HepG2 (cell line): ENCODE data around the gene LRRC27. TPM values are rescaled to one million over a fixed set of nuclear protein-coding genes. Genes with fewer than 3 reads are reported as not detected.

Source experiments
- ATAC-seq: fragments of 200-7000 bp; cut with Tn5 transposase; 3 replicates; pipeline ENCODE4 v1.9.1; 2020; ENCODE audit warnings: mild to moderate bottlenecking, moderate library complexity
- BruUV-seq: library from RNA; stranded (reverse); fragments of 400-500 nt; replicated peaks from 2 replicates; lab custom pipeline; 2021; lab: Mats Ljungman, UMichigan
- CTCF ChIA-PET: fragments of 300-600 bp; formaldehyde crosslinking; extraction: SDS; loops from one replicate; lab custom pipeline; 2021; ENCODE audit warnings: low total read pairs, inconsistent platforms, low intra/inter-chr PET ratio; lab: Yijun Ruan, JAX
- POLR2A ChIA-PET: fragments of 350-600 bp; sonication (Branson Sonifier 250); formaldehyde crosslinking; loops from one replicate; lab custom pipeline; 2020; ENCODE audit warnings: antibody characterized with exemption, inconsistent platforms; lab: Yijun Ruan, JAX
- DNase-seq: peaks from one replicate; pipeline ENCODE4 v3.0.0-alpha.2; 2015; ENCODE audit warnings: low spot score
- FAIRE-seq: peaks from 3 replicates; lab custom pipeline; 2011; peaks lifted over from hg19 to GRCh38; lab: Jason Lieb, UNC
- H2AFZ ChIP-seq: one replicate; pipeline ENCODE4 v1.6.1; 2011; ENCODE audit warnings: low read length, inconsistent platforms
- H3K27ac ChIP-seq: fragments of 300-600 bp; 3 replicates; pipeline ENCODE4 v1.8.0; 2011; ENCODE audit warnings: mixed run types, mild to moderate bottlenecking, mixed read lengths, low read length, inconsistent platforms; ENCODE audit not compliant: insufficient read depth; ENCODE audit errors: extremely low read length
- H3K27me3 ChIP-seq, 2 experiments: fragments of 200-600 bp in 1 of 2; 2 replicates in 1 of 2; 3 replicates in 1 of 2; pipeline versions ENCODE4 v1.6.0 to v1.8.0; 2011; ENCODE audit warnings: low read length in 2 of 2, mild to moderate bottlenecking in 2 of 2, moderate library complexity in 2 of 2, inconsistent platforms in 1 of 2; ENCODE audit not compliant: insufficient read depth in 2 of 2, control insufficient read depth in 1 of 2
- H3K36me3 ChIP-seq, 2 experiments: fragments of 200-600 bp in 1 of 2; replicated peaks in 1 of 2; 2 replicates in 1 of 2; 3 replicates in 1 of 2; pipeline versions ENCODE4 v1.5.1 to v1.8.0; 2011; ENCODE audit warnings: low read length in 2 of 2, inconsistent platforms in 1 of 2; ENCODE audit not compliant: insufficient read depth in 2 of 2, control insufficient read depth in 1 of 2
- H3K4me1 ChIP-seq: 2 replicates; pipeline ENCODE4 v1.5.1; 2012; ENCODE audit warnings: low read length, inconsistent platforms; ENCODE audit not compliant: insufficient read depth
- H3K4me2 ChIP-seq: 2 replicates; pipeline ENCODE4 v1.6.0; 2011; ENCODE audit warnings: low read depth, low read length, inconsistent platforms
- H3K4me3 ChIP-seq, 3 experiments: fragments of 200-600 bp in 1 of 3; sonication (generic), shearing (Covaris generic) in 1 of 3; replicated peaks in 1 of 3; 2 replicates each; pipeline ENCODE4 v1.5.1; 2011 to 2016; ENCODE audit warnings: low read length in 3 of 3, inconsistent platforms in 2 of 3, low read depth in 2 of 3, mild to moderate bottlenecking in 2 of 3, control low read depth in 1 of 3, mixed read lengths in 1 of 3; ENCODE audit not compliant: insufficient read depth in 1 of 3
- H3K79me2 ChIP-seq: one replicate; pipeline ENCODE4 v1.6.1; 2011; ENCODE audit warnings: low read length, inconsistent platforms; ENCODE audit not compliant: insufficient read depth
- H3K9ac ChIP-seq: 2 replicates; pipeline ENCODE4 v1.6.0; 2011; ENCODE audit warnings: mild to moderate bottlenecking, low read depth, low read length, inconsistent platforms; ENCODE audit not compliant: insufficient read depth
- H3K9me3 ChIP-seq: 2 replicates; pipeline ENCODE4 v1.5.1; 2012; ENCODE audit warnings: mild to moderate bottlenecking, low read length
- H4K20me1 ChIP-seq: 2 replicates; pipeline ENCODE4 v1.6.0; 2011; ENCODE audit warnings: inconsistent platforms, mild to moderate bottlenecking, low read length, moderate library complexity; ENCODE audit not compliant: insufficient read depth
- FLYWCH1 ChIP-seq: sonication (generic); formaldehyde crosslinking; IDR thresholded peaks from 2 replicates; pipeline ENCODE4 v1.8.1; 2023; ENCODE audit warnings: mild to moderate bottlenecking, missing genetic modification reagents
- HOXA7 ChIP-seq: sonication (generic); formaldehyde crosslinking; IDR thresholded peaks from 2 replicates; pipeline ENCODE4 v1.8.1; 2022; ENCODE audit warnings: mild to moderate bottlenecking, missing genetic modification reagents, moderate library complexity
- RBM39 ChIP-seq: fragments of 200-400 bp; formaldehyde crosslinking; IDR thresholded peaks from one replicate; pipeline ENCODE4 v1.6.1; 2018; ENCODE audit warnings: antibody characterized with exemption, mild to moderate bottlenecking, low read depth, low read length; ENCODE audit not compliant: poor library complexity, severe bottlenecking
- SIN3B ChIP-seq: fragments of 150-350 bp; IDR thresholded peaks from 2 replicates; pipeline ENCODE4 v1.6.1; 2014; ENCODE audit warnings: low read length
- SMARCC2 ChIP-seq: fragments of 450-650 bp; IDR thresholded peaks from 2 replicates; pipeline ENCODE4 v1.6.1; 2017; ENCODE audit warnings: antibody characterized with exemption, mild to moderate bottlenecking
- SRY ChIP-seq: sonication (generic); formaldehyde crosslinking; IDR thresholded peaks from 2 replicates; pipeline ENCODE4 v1.8.0; 2022; ENCODE audit warnings: mild to moderate bottlenecking, missing genetic modification reagents
- STAG1 ChIP-seq: sonication (generic); formaldehyde crosslinking; IDR thresholded peaks from 2 replicates; pipeline ENCODE4 v1.4.0; 2020; ENCODE audit warnings: missing genetic modification reagents
- THYN1 ChIP-seq: sonication (generic); formaldehyde crosslinking; IDR thresholded peaks from 2 replicates; pipeline ENCODE4 v1.8.1; 2023; ENCODE audit warnings: low read depth, mild to moderate bottlenecking, moderate library complexity, missing genetic modification reagents, borderline replicate concordance
- ZSCAN25 ChIP-seq: sonication (generic); formaldehyde crosslinking; IDR thresholded peaks from 2 replicates; pipeline ENCODE4 v1.8.0; 2022; ENCODE audit warnings: mild to moderate bottlenecking, missing genetic modification reagents
- WGBS: methylation state at CpG from one replicate; pipeline ENCODE4 v1.1.6; 2017; ENCODE audit warnings: low lambda C conversion rate; 5-methylcytosine and 5-hydroxymethylcytosine counted together
- in situ Hi-C: cut with HindIII; loops from 2 replicates; pipeline ENCODE4 v1.10.0; 2017; ENCODE audit warnings: low pct_unique_long_range_greater_than_20kb; ENCODE audit not compliant: extremely low pct_ligation_motif_present
- intact Hi-C: fragments of 100-400 bp; cut with micrococcal nuclease; formaldehyde crosslinking; loops from one replicate; pipeline ENCODE4 v1.10.0; 2022; ENCODE audit not compliant: unreplicated experiment
- polyA plus RNA-seq, 8 experiments: library from polyadenylated mRNA; depleted of rRNA in 3 of 8; stranded (reverse) in 7 of 8; unstranded in 1 of 8; fragments of >200 nt; fragmentation: Illumina TruSeq in 4 of 8; extraction: Trizol in 4 of 8; gene quantifications; 2 replicates each; pipeline versions ENCODE4 v1.2.1 to v1.2.3, GENCODE V29; 2011 to 2016; ENCODE audit warnings: low read depth in 4 of 8, missing spikeins in 1 of 8, mixed read lengths in 1 of 8; ENCODE audit not compliant: insufficient read depth in 1 of 8
- total RNA-seq, 5 experiments: library from RNA; depleted of rRNA; stranded (reverse); fragments of >200 nt; fragmentation: Illumina TruSeq; extraction: Trizol; gene quantifications; 2 replicates each; pipeline ENCODE4 v1.2.3, GENCODE V29; 2016; ENCODE audit warnings: low read depth in 1 of 5

LRRC27 gene
- total and polyA plus RNA-seq, 2 of the 13 experiments (the other 11 are each of a cell fraction or from before 2014, with no cell fraction given), result 4.2 to 4.6 TPM

DNA sequence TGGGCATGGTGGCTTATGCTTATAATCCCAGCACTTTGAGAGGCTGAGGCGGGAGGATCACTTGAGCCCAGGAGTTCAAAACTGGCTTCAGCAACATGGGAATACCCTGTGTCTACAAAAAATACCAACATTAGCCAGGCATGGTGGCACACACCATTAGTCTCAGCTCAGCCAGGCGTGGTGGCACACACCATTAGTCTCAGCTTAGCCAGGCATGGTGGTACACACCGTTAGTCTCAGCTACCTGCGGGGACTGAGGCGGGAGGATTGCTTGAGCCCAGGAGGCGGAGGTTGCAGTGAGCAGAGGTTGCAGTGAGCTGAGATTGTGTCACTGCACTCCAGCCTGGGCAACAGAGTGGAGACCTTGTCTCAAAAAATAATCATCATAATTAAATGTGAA, 9.0 kb downstream of the LRRC27 start:
- Histone ChIP-seq H4K20me1 (no peaks in the 10 kb centered on the region), H3K9ac (no peak overlapping the region), H2AFZ (no peak overlapping the region), H3K79me2 (no peaks in the 10 kb centered on the region), H3K4me2 (no peak overlapping the region), H3K9me3 (no peaks in the 10 kb centered on the region), H3K36me3 (peaks cover 0 to 3% of the 10 kb centered on the region in 2 experiments; a peak in 1 of 5 replicates), H3K4me3 (no peak overlapping the region), H3K27me3 (no peaks in the 10 kb centered on the region), H3K27ac (no peak overlapping the region), H3K4me1 (peaks cover 18% of the 10 kb centered on the region)
- BruUV-seq, result no TSS peak
- in situ Hi-C loops (no loop called here), intact Hi-C loops (no loop called here)
- FAIRE-seq, result no peak
- 93% methylated on average over 6 of the region's 6 CpGs for WGBS
- no peak for ATAC-seq
- ChIA-PET CTCF (no interaction called here), POLR2A (no interaction called here)
- TF ChIP-seq THYN1 (CRISPR knock-in tag) (no peak), STAG1 (CRISPR knock-in tag) (no peak), RBM39 (no peak), FLYWCH1 (CRISPR knock-in tag) (no peak), SMARCC2 (no peak), SRY (CRISPR knock-in tag) (no peak)
- no peak for DNase-seq

DNA sequence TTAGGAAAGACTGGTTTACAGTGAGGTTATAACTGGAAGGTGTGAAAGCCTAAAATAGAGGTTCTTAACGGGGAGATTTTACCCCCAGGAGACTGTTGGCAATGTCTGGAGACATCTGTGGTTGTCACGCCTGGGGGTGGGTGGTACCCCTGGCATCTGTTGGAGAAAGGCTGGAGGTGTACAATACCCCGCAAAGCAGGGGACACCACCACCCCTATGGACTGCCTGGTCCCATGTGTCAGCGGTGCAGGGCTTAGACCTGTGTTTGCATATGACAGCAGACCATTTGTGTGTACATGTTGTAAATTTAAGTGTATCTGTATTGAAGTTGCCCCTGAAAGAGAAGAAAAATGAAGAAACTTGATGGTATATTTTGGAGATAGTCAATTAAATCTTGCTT, 9.8 kb downstream of the LRRC27 start:
- BruUV-seq, result no TSS peak
- no peak overlapping the region for H3K27ac ChIP-seq
- H3K4me1 ChIP-seq, result peaks cover 18% of the 10 kb centered on the region
- H3K9me3 ChIP-seq, result no peaks in the 10 kb centered on the region
- DNase-seq, result no peak
- H3K9ac ChIP-seq, result no peak overlapping the region
- no peak for FAIRE-seq
- H3K36me3 ChIP-seq, result peaks cover 0 to 3% of the 10 kb centered on the region in 2 experiments; a peak in 1 of 5 replicates
- H3K27me3 ChIP-seq, result no peaks in the 10 kb centered on the region
- CTCF ChIA-PET, result no interaction called here
- ATAC-seq, result no peak
- in situ Hi-C loops, result no loop called here
- H3K4me3 ChIP-seq, result no peak overlapping the region
- no peak overlapping the region for H3K4me2 ChIP-seq
- H3K79me2 ChIP-seq, result no peaks in the 10 kb centered on the region
- H4K20me1 ChIP-seq, result no peaks in the 10 kb centered on the region
- POLR2A ChIA-PET, result no interaction called here
- TF ChIP-seq SIN3B (no peak), ZSCAN25 (CRISPR knock-in tag) (no peak), HOXA7 (CRISPR knock-in tag) (no peak)
- TF ChIP-seq, all 625 proteins: peak for 0
- 90% methylated on average over 4 of the region's 4 CpGs for WGBS
- intact Hi-C loops, result no loop called here
- no peak overlapping the region for H2AFZ ChIP-seq
